H9 (cell line): ENCODE results near the gene ACSM3. TPM values are rescaled to one million over a fixed set of nuclear protein-coding genes. Genes with fewer than 3 reads are reported as not detected.

Experiments used
- DNase-seq: peaks from one replicate; pipeline ENCODE4 v3.0.0-alpha.2; 2017
- H2AFZ ChIP-seq: one replicate; pipeline ENCODE4 v1.6.1; 2013; ENCODE audit warnings: mild to moderate bottlenecking, low read length, control low read depth, moderate library complexity
- H2AK5ac ChIP-seq: 2 replicates; pipeline ENCODE4 v1.6.1; 2013; ENCODE audit warnings: low read length, control low read depth, mixed read lengths; ENCODE audit not compliant: insufficient read length
- H2BK120ac ChIP-seq: one replicate; pipeline ENCODE4 v1.6.1; 2013; ENCODE audit warnings: low read depth, mild to moderate bottlenecking, low read length, control low read depth, inconsistent platforms; ENCODE audit not compliant: poor library complexity, severe bottlenecking
- H2BK12ac ChIP-seq: 2 replicates; pipeline ENCODE4 v1.6.1; 2013; ENCODE audit warnings: low read length, control low read depth, mixed read lengths, low read depth; ENCODE audit not compliant: insufficient read length
- H2BK15ac ChIP-seq: 2 replicates; pipeline ENCODE4 v1.6.1; 2013; ENCODE audit warnings: low read depth, low read length, control low read depth
- H2BK20ac ChIP-seq: one replicate; pipeline ENCODE4 v1.6.1; 2013; ENCODE audit warnings: low read depth, mild to moderate bottlenecking, low read length, control low read depth, inconsistent platforms; ENCODE audit not compliant: poor library complexity, severe bottlenecking
- H2BK5ac ChIP-seq: 2 replicates; pipeline ENCODE4 v1.6.1; 2013; ENCODE audit warnings: low read length, control low read depth, mixed read lengths; ENCODE audit not compliant: insufficient read length
- H3K14ac ChIP-seq: 2 replicates; pipeline ENCODE4 v1.6.1; 2013; ENCODE audit warnings: low read length, control low read depth; ENCODE audit not compliant: insufficient read depth
- H3K18ac ChIP-seq: 2 replicates; pipeline ENCODE4 v1.6.1; 2013; ENCODE audit warnings: low read depth, mild to moderate bottlenecking, mixed read lengths, low read length, control low read depth; ENCODE audit not compliant: insufficient read length
- H3K23ac ChIP-seq: 2 replicates; pipeline ENCODE4 v1.6.1; 2013; ENCODE audit warnings: low read length, control low read depth, mixed read lengths, low read depth; ENCODE audit not compliant: insufficient read length
- H3K23me2 ChIP-seq: 2 replicates; pipeline ENCODE4 v1.6.1; 2013; ENCODE audit warnings: low read depth, mild to moderate bottlenecking, mixed read lengths, low read length, control low read depth; ENCODE audit not compliant: insufficient read length, poor library complexity, severe bottlenecking
- H3K27ac ChIP-seq: 2 replicates; pipeline ENCODE4 v1.5.1; 2013; ENCODE audit warnings: low read length, control low read depth, mixed read lengths, low read depth; ENCODE audit not compliant: insufficient read length
- H3K27me3 ChIP-seq: 2 replicates; pipeline ENCODE4 v1.6.1; 2013; ENCODE audit warnings: low read length, control low read depth, inconsistent platforms; ENCODE audit not compliant: insufficient read depth
- H3K4ac ChIP-seq: 2 replicates; pipeline ENCODE4 v1.6.1; 2013; ENCODE audit warnings: low read depth, mild to moderate bottlenecking, control low read depth, inconsistent platforms, low read length, moderate library complexity
- H3K4me1 ChIP-seq: 2 replicates; pipeline ENCODE4 v1.6.1; 2013; ENCODE audit warnings: low read length, control low read depth, inconsistent platforms; ENCODE audit not compliant: insufficient read depth
- H3K4me2 ChIP-seq: 2 replicates; pipeline ENCODE4 v1.6.1; 2013; ENCODE audit warnings: low read length, control low read depth, mixed read lengths; ENCODE audit not compliant: insufficient read length, insufficient read depth
- H3K56ac ChIP-seq: 2 replicates; pipeline ENCODE4 v1.6.1; 2013; ENCODE audit warnings: low read depth, mild to moderate bottlenecking, mixed read lengths, low read length, control low read depth; ENCODE audit not compliant: insufficient read length
- H3K79me1 ChIP-seq: 2 replicates; pipeline ENCODE4 v1.6.1; 2013; ENCODE audit warnings: low read depth, mild to moderate bottlenecking, moderate library complexity, low read length, control low read depth, inconsistent platforms; ENCODE audit not compliant: insufficient read depth, poor library complexity, severe bottlenecking
- H3K79me2 ChIP-seq: 2 replicates; pipeline ENCODE4 v1.6.1; 2013; ENCODE audit warnings: low read length, control low read depth, inconsistent platforms; ENCODE audit not compliant: insufficient read depth
- H3K9ac ChIP-seq: 2 replicates; pipeline ENCODE4 v1.6.1; 2013; ENCODE audit warnings: low read length, control low read depth, mixed read lengths; ENCODE audit not compliant: insufficient read length; ENCODE audit errors: extremely low read depth
- H3K9me3 ChIP-seq: one replicate; pipeline ENCODE4 v1.6.1; 2013; ENCODE audit warnings: low read depth, low read length, inconsistent platforms; ENCODE audit not compliant: control insufficient read depth
- H3T11ph ChIP-seq: one replicate; pipeline ENCODE4 v1.6.1; 2013; ENCODE audit warnings: mild to moderate bottlenecking, low read length, control low read depth, inconsistent platforms
- H4K20me1 ChIP-seq: one replicate; pipeline ENCODE4 v1.6.1; 2013; ENCODE audit not compliant: control insufficient read depth, insufficient read length, insufficient read depth
- H4K5ac ChIP-seq: 2 replicates; pipeline ENCODE4 v1.6.1; 2013; ENCODE audit warnings: low read depth, mild to moderate bottlenecking, mixed read lengths, low read length, control low read depth; ENCODE audit not compliant: insufficient read length
- H4K8ac ChIP-seq: replicated peaks from 2 replicates; pipeline ENCODE4 v1.6.1; 2013; ENCODE audit warnings: low read length, control low read depth, mixed read lengths, low read depth; ENCODE audit not compliant: insufficient read length
- H4K91ac ChIP-seq: 2 replicates; pipeline ENCODE4 v1.6.1; 2013; ENCODE audit warnings: low read depth, mild to moderate bottlenecking, moderate library complexity, mixed read lengths, low read length, control low read depth; ENCODE audit not compliant: insufficient read length
- H3K27ac Mint-ChIP-seq, 3 experiments: 2 replicates in 2 of 3; 3 replicates in 1 of 3; pipeline ENCODE4 v1.8.0; 2020 to 2021; ENCODE audit warnings: mixed read lengths in 3 of 3, mild to moderate bottlenecking in 1 of 3, moderate library complexity in 1 of 3
- H3K27me3 Mint-ChIP-seq: 2 replicates; pipeline ENCODE4 v1.8.0; 2021; ENCODE audit warnings: low read depth, mild to moderate bottlenecking, moderate library complexity, mixed read lengths
- H3K36me3 Mint-ChIP-seq, 3 experiments: 2 replicates in 2 of 3; 3 replicates in 1 of 3; pipeline ENCODE4 v1.8.0; 2020 to 2021; ENCODE audit warnings: low read depth in 3 of 3, mixed read lengths in 3 of 3; ENCODE audit not compliant: insufficient read depth in 1 of 3
- H3K4me1 Mint-ChIP-seq, 2 experiments: 2 replicates each; pipeline ENCODE4 v1.8.0; 2020; ENCODE audit warnings: mixed read lengths in 2 of 2
- H3K4me3 Mint-ChIP-seq, 2 experiments: 2 replicates in 1 of 2; 3 replicates in 1 of 2; pipeline ENCODE4 v1.8.0; 2020 to 2021; ENCODE audit warnings: mild to moderate bottlenecking in 2 of 2, mixed read lengths in 2 of 2, moderate library complexity in 1 of 2
- H3K9me3 Mint-ChIP-seq, 2 experiments: 2 replicates in 1 of 2; 3 replicates in 1 of 2; pipeline ENCODE4 v1.8.0; 2020; ENCODE audit warnings: mild to moderate bottlenecking in 2 of 2, mixed read lengths in 2 of 2, moderate library complexity in 1 of 2
- CTCF ChIP-seq: fragments of 200-600 bp; sonication (generic); conservative IDR thresholded peaks from 3 replicates; pipeline ENCODE4 v1.8.0; 2021; ENCODE audit warnings: antibody characterized with exemption, mild to moderate bottlenecking
- total RNA-seq: library from RNA; stranded (reverse); gene quantifications from 2 replicates; pipeline ENCODE4 v1.2.1, GENCODE V29; 2021

The ACSM3 gene
- total RNA-seq, 1 experiment from 2014 or later, result 3.1 TPM

DNA sequence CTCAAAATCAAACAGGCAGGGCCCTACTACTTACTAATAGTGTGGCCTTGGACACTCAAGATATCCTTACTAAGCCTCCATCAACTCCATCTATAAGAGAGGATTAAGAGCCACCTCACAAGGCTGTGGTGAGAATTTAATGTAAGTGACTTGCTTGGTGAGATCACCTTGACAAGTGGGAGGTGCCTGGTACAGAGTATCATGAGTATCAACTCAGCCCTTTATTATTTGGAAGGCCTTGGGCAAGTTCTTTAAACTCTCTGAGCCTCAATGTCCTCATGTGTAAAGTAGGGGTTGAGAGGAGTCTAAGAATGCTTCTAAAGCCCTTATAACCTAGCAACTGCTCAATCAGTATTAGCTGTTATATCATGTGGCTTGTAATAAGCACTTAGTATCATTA, 37.2 kb upstream of the ACSM3 start:
- H3K4me1 Mint-ChIP-seq, result no peaks in the 10 kb centered on the region
- Histone ChIP-seq H3K23ac (no peak overlapping the region), H3T11ph (no peak overlapping the region), H3K4me1 (no peaks in the 10 kb centered on the region), H4K5ac (no peak overlapping the region), H3K27ac (no peak overlapping the region), H2BK12ac (no peak overlapping the region), H4K8ac (no peak overlapping the region), H2BK15ac (no peak overlapping the region), H3K79me1 (no peaks in the 10 kb centered on the region), H3K9me3 (no peaks in the 10 kb centered on the region), H2AK5ac (no peak overlapping the region), H3K14ac (no peak overlapping the region), H3K18ac (no peak overlapping the region), H2AFZ (no peak overlapping the region), H3K4me2 (no peak overlapping the region), H3K27me3 (no peaks in the 10 kb centered on the region), H3K4ac (no peak overlapping the region), H3K79me2 (no peaks in the 10 kb centered on the region), H4K20me1 (no peaks in the 10 kb centered on the region), H3K56ac (no peak overlapping the region), H2BK5ac (no peak overlapping the region), H4K91ac (no peak overlapping the region), H3K9ac (no peak overlapping the region), H3K23me2 (no peaks in the 10 kb centered on the region), H2BK120ac (no peak overlapping the region), H2BK20ac (no peak overlapping the region)
- no peak overlapping the region for H3K27ac Mint-ChIP-seq
- H3K36me3 Mint-ChIP-seq, result no peaks in the 10 kb centered on the region
- H3K9me3 Mint-ChIP-seq, result no peaks in the 10 kb centered on the region
- DNase-seq, result no peak
- no peak for TF ChIP-seq CTCF
- no peak overlapping the region for H3K4me3 Mint-ChIP-seq
- peaks cover 9% of the 10 kb centered on the region for H3K27me3 Mint-ChIP-seq
